GM18520 (cell line): ENCODE data around the gene SNX22.

Source experiments
- ATAC-seq: cut with Tn5 transposase; IDR thresholded peaks from one replicate; pipeline ENCODE4 v1.9.1; 2021; ENCODE audit not compliant: unreplicated experiment

Gene SNX22

GRCh38 chr15:64193971-64194370 is 42.4 kb downstream of the SNX22 start:
- ATAC-seq, result no peak

DNA sequence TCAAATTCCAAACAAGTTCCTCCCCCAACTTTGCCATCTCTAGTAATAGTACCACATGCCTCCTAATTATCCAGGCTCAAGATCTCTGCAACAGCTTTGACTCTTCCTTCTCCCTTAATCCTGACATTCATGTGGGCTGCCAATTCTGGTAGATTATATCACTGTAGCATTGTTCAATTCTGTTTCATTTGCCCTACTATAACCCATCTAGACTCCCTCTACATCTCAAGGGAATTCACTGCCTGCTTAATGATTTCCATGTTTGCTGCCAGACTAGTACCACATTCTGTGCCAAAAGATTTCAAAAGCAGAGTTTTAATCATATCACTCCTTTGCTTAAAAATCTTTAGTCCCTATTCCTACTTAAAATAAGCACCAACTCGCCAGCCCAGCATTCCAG is 45.9 kb downstream of the SNX22 start:
- ATAC-seq, result no peak

GRCh38 chr15:64205202-64205601 is 53.7 kb downstream of the SNX22 start:
- no peak for ATAC-seq
